ENCODE data around the gene LRMDA. TPM values are rescaled to one million over a fixed set of nuclear protein-coding genes. Genes with fewer than 3 reads are reported as not detected.

LRMDA gene
- total RNA-seq, 1 donor: under 0.01 TPM

DNA sequence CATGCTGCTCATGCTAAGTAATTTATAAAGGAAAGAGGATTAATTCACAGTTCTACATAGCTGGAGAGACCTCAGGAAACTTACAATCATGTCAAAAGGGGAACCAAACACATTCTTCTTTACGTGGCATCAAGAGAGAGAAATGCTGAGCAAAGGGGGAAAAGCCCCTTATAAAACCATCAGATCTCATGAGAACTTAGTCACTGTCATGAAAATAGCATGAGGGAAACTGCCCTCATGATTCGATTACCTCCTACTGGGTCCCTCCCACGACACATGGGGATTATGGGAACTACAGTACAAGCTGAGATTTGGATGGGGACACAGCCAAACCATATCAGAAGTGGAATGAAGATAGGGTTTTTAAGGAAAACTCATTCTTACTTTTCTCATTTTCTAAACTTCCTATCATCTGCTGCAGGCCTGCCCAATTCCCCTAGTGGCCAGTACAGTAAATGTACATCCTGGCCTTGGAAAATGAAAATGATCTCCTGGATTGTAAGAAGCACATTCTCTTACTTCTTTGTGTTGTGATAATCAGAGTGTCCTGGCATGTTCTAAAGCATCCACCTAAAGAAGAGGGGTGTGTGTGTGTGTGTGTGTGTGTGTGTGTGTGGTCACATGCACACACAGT, 421.5 kb downstream of the LRMDA start:
- no peak overlapping the region for H3K4me3 ChIP-seq (ENCODE audit: low read depth, low read length)
- DNase-seq (ENCODE audit: low read depth): peak; percentile 10
- peak; percentile 52 for TF ChIP-seq CTCF (IDR thresholded peaks at IDR 0.05; ENCODE audit: insufficient read depth, low read depth, low read length)

GRCh38 chr10:75857269-75857846, 425.9 kb downstream of the LRMDA start:
- no peak overlapping the region for H3K4me3 ChIP-seq (ENCODE audit: low read depth, low read length)
- TF ChIP-seq CTCF (IDR thresholded peaks at IDR 0.05; ENCODE audit: insufficient read depth, low read depth, low read length): no peak
- no peak for DNase-seq (ENCODE audit: low read depth)

DNA sequence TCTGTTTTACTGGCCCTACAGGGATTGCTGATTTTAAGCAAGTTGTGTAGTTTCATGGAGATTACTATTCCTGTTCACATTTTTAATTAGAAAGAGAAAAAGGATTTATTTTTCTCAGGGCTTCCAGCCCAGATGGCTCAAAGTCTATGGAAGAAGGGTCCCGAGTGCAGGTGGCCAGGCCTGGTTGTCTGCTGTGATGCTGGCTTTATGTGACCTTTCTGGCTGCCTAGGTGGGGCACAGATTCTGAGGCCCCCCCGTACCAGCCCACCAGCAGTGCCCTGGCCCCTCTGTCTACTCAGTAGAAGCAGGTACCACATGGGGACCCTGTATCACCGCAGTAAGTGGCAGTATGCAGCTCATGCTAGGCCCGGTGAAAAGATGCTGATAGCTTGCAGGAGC, 426.5 kb downstream of the LRMDA start:
- no peak overlapping the region for H3K4me3 ChIP-seq (ENCODE audit: low read depth, low read length)
- DNase-seq (ENCODE audit: low read depth): no peak
- TF ChIP-seq CTCF (IDR thresholded peaks at IDR 0.05; ENCODE audit: insufficient read depth, low read depth, low read length): no peak

DNA sequence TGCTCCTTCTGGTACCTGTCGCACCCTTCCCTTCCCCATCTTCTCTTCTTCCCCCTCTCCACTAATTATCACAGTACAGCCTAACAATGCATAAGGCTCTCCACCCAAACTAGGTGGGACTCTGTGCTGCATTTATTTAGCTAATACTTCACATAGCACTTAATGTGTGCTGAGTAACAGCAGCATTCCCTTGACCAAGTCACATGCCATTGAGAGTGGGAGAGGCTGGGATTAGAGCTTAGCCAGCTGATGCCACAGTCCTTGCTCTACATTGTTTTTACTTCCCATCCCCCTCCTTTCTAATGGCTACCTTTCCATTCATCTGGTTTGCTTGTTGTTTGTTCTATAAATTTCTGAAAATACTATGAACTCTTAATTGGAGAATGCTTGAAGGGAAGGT, 426.9 kb downstream of the LRMDA start:
- no peak for DNase-seq (ENCODE audit: low read depth)

GRCh38 chr10:75859141-75859540, 427.7 kb downstream of the LRMDA start:
- no peak for DNase-seq (ENCODE audit: low read depth)
- TF ChIP-seq CTCF (IDR thresholded peaks at IDR 0.05; ENCODE audit: insufficient read depth, low read depth, low read length): no peak
- H3K4me3 ChIP-seq (ENCODE audit: low read depth, low read length): no peak overlapping the region

More for the DNA sequence above, 426.9 kb downstream of the LRMDA start:
- no peak overlapping the region for H3K4me3 ChIP-seq (ENCODE audit: low read depth, low read length)
- no peak for TF ChIP-seq CTCF (IDR thresholded peaks at IDR 0.05; ENCODE audit: insufficient read depth, low read depth, low read length)

GRCh38 chr10:75860009-75860408, 428.6 kb downstream of the LRMDA start:
- no peak for TF ChIP-seq CTCF (IDR thresholded peaks at IDR 0.05; ENCODE audit: insufficient read depth, low read depth, low read length)
- H3K4me3 ChIP-seq (ENCODE audit: low read depth, low read length): no peak overlapping the region
- DNase-seq (ENCODE audit: low read depth): peak; percentile 26

GRCh38 chr10:75861582-75861981, 430.2 kb downstream of the LRMDA start:
- no peak overlapping the region for H3K4me3 ChIP-seq (ENCODE audit: low read depth, low read length)
- DNase-seq (ENCODE audit: low read depth): no peak
- TF ChIP-seq CTCF (IDR thresholded peaks at IDR 0.05; ENCODE audit: insufficient read depth, low read depth, low read length): no peak

Measured in fibroblast of villous mesenchyme (primary cell).